ENCODE data around the gene TNFAIP8. TPM values are rescaled to one million over a fixed set of nuclear protein-coding genes. Genes with fewer than 3 reads are reported as not detected.

The TNFAIP8 gene
- polyA plus RNA-seq, 4 donors, result 8.5 to 12.7 (median 10.9) TPM

DNA sequence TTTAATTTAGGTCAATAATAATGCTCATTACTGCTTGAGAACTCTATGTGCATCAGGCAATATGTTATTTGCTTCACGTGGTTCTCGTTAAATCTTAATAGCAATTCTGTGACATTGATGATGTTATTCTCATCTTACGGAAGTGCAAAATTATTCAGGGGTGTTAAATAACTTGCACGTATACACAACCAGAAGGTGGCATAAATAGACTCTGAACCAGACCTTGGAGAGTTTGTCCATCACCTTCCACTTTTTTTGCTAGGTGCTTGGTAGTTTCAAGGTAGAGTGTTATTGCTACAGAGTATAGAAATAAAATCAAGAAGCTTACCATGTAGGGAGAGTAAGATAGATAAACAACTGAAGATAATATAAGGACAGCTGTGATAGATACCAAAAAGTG lies 23.6 kb upstream of the TNFAIP8 start:
- H3K9me3 ChIP-seq (ENCODE audit: control insufficient read depth in 2 of 2, insufficient read depth in 1 of 2, low read depth in 1 of 2, low read length in 1 of 2), result no peaks in the 10 kb centered on the region
- H3K4me3 ChIP-seq (ENCODE audit: low read depth in 1 of 3, low read length in 3 of 3), result no peak overlapping the region
- DNase-seq (no peak), FAIRE-seq (no peak)
- no peak overlapping the region for H3K27ac ChIP-seq (ENCODE audit: low read depth in 1 of 3, low read length in 2 of 3)
- WGBS, 3 donors, result 84 to 92% (median 87%) methylated on average over 4 of the region's 4 CpGs
- peaks cover 0 to 16% (median 4%) of the 10 kb centered on the region in 3 donors for H3K4me1 ChIP-seq (ENCODE audit: control insufficient read depth in 3 of 3, insufficient read depth in 2 of 3, low read depth in 1 of 3, low read length in 2 of 3)
- H3K27me3 ChIP-seq (ENCODE audit: control insufficient read depth in 3 of 3, insufficient read depth in 3 of 3, low read length in 3 of 3), result no peaks in the 10 kb centered on the region
- peaks cover 0 to 3% (median 0%) of the 10 kb centered on the region in 3 donors for H3K36me3 ChIP-seq (ENCODE audit: control insufficient read depth in 3 of 3, insufficient read depth in 2 of 3, low read depth in 1 of 3, low read length in 3 of 3)

DNA sequence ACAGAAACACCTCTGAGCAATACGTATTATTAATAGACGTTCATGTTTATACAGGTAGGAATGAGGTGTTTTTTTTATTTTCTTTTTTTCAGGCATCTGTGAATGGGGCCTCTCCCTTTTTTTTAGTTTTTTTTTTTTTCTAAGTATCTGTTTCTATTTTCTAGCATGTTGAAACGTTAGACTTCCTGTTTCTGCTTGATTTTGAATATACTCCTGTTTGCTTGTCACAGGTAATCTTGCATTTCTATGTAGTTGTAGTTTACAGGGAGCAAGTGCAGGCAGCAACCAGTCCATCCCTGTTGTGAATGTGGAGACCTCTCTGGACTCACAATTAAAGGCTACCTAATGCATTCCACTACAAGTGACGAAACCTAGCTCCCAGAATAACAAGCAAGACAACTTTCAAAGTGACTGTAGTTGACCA lies 22.8 kb upstream of the TNFAIP8 start:
- Histone ChIP-seq H3K36me3 (ENCODE audit: control insufficient read depth in 3 of 3, insufficient read depth in 2 of 3, low read depth in 1 of 3, low read length in 3 of 3) (peaks cover 0 to 3% (median 0%) of the 10 kb centered on the region in 3 donors), H3K27me3 (ENCODE audit: control insufficient read depth in 3 of 3, insufficient read depth in 3 of 3, low read length in 3 of 3) (no peaks in the 10 kb centered on the region), H3K9me3 (ENCODE audit: control insufficient read depth in 2 of 2, insufficient read depth in 1 of 2, low read depth in 1 of 2, low read length in 1 of 2) (no peaks in the 10 kb centered on the region), H3K27ac (ENCODE audit: low read depth in 1 of 3, low read length in 2 of 3) (peak overlapping the region in 1 of 3 donors; percentile 49), H3K4me3 (ENCODE audit: low read depth in 1 of 3, low read length in 3 of 3) (no peak overlapping the region), H3K4me1 (ENCODE audit: control insufficient read depth in 3 of 3, insufficient read depth in 2 of 3, low read depth in 1 of 3, low read length in 2 of 3) (peaks cover 4 to 18% (median 6%) of the 10 kb centered on the region in 3 donors)
- WGBS, 3 donors, result 61 to 77% (median 65%) methylated on average over 4 of the region's 4 CpGs
- DNase-seq, result no peak
- no peak for FAIRE-seq

DNA sequence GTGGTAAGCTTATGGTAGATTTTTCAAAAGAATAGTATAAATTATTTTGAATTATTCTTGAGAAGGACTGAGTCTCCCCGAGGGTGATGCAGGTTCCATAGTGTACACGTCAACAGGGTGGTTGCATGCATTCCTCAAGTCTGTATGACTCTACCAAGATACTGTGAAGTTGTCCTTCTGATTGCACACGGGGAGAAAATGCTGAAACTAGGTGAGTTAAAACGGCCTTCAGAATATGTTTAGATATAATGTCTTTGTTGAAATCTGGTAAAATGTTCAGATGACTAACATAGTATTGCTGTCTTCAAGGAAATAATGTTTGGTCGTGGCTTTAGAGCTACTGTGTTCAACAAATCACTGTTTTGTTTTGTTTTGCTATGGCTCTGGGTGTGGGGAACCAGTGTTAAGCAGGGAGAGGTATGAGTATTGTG lies 22.4 kb upstream of the TNFAIP8 start:
- H3K36me3 ChIP-seq (ENCODE audit: control insufficient read depth in 3 of 3, insufficient read depth in 2 of 3, low read depth in 1 of 3, low read length in 3 of 3), result peaks cover 0 to 3% (median 0%) of the 10 kb centered on the region in 3 donors
- no peak for DNase-seq
- peaks cover 6 to 18% (median 9%) of the 10 kb centered on the region in 3 donors for H3K4me1 ChIP-seq (ENCODE audit: control insufficient read depth in 3 of 3, insufficient read depth in 2 of 3, low read depth in 1 of 3, low read length in 2 of 3)
- H3K9me3 ChIP-seq (ENCODE audit: control insufficient read depth in 2 of 2, insufficient read depth in 1 of 2, low read depth in 1 of 2, low read length in 1 of 2), result no peaks in the 10 kb centered on the region
- peak overlapping the region in 1 of 3 donors; percentile 49 for H3K27ac ChIP-seq (ENCODE audit: low read depth in 1 of 3, low read length in 2 of 3)
- H3K4me3 ChIP-seq (ENCODE audit: low read depth in 1 of 3, low read length in 3 of 3), result no peak overlapping the region
- FAIRE-seq, result no peak
- no peaks in the 10 kb centered on the region for H3K27me3 ChIP-seq (ENCODE audit: control insufficient read depth in 3 of 3, insufficient read depth in 3 of 3, low read length in 3 of 3)
- 55 to 67% (median 66%) methylated on average over 5 of the region's 5 CpGs for WGBS, 3 donors

DNA sequence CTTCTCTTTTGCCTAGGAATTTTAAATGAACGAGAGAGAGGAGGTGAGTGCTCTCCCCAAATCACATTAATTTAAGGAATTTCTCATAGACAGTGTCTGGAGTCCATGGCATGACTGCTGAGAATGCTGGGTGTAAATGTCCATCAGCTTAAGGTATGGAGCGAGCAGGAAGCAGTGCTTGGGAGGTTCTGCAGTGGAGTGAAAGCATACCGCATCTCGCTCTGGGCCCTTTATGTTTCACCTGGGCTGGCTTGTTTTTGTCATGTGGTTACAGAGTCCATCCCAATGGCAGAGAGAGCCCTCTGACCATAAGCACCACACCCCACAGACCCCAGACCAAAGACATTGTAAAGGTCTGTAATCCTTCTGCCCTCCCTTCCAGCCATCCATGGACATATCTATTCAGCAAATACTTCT lies 20.6 kb upstream of the TNFAIP8 start:
- no peaks in the 10 kb centered on the region for H3K9me3 ChIP-seq (ENCODE audit: control insufficient read depth in 2 of 2, insufficient read depth in 1 of 2, low read depth in 1 of 2, low read length in 1 of 2)
- DNase-seq, result no peak
- H3K36me3 ChIP-seq (ENCODE audit: control insufficient read depth in 3 of 3, insufficient read depth in 2 of 3, low read depth in 1 of 3, low read length in 3 of 3), result peaks cover 0 to 3% (median 0%) of the 10 kb centered on the region in 3 donors
- no peaks in the 10 kb centered on the region for H3K27me3 ChIP-seq (ENCODE audit: control insufficient read depth in 3 of 3, insufficient read depth in 3 of 3, low read length in 3 of 3)
- H3K27ac ChIP-seq (ENCODE audit: low read depth in 1 of 3, low read length in 2 of 3), result peak overlapping the region in 1 of 3 donors; percentile 38
- H3K4me3 ChIP-seq (ENCODE audit: low read depth in 1 of 3, low read length in 3 of 3), result no peak overlapping the region
- peaks cover 9 to 16% (median 14%) of the 10 kb centered on the region in 3 donors for H3K4me1 ChIP-seq (ENCODE audit: control insufficient read depth in 3 of 3, insufficient read depth in 2 of 3, low read depth in 1 of 3, low read length in 2 of 3)
- FAIRE-seq, result no peak
- WGBS, 3 donors, result 80 to 90% (median 84%) methylated on average over 4 of the region's 4 CpGs

DNA sequence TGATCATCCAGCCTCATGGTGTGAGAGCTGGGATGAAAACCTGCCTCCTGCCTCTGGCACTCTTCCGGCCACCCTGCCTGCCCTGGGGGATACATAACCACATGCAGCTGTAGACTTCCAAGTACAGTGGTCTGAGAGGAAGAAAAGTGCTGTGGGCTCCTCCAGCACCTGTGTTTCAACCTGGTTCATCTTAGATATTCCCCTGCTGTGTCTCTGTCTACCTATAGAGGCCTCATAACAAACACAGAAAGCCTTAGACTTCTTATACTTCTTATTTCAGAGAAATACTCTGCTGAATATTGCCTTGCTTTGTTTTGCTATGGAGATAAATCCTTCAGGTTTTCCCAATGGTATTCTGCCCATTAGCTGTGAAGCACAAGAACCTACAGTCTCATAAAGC lies 19.6 kb upstream of the TNFAIP8 start:
- peaks cover 9 to 16% (median 14%) of the 10 kb centered on the region in 3 donors for H3K4me1 ChIP-seq (ENCODE audit: control insufficient read depth in 3 of 3, insufficient read depth in 2 of 3, low read depth in 1 of 3, low read length in 2 of 3)
- no peak for FAIRE-seq
- no peaks in the 10 kb centered on the region for H3K9me3 ChIP-seq (ENCODE audit: control insufficient read depth in 2 of 2, insufficient read depth in 1 of 2, low read depth in 1 of 2, low read length in 1 of 2)
- no peaks in the 10 kb centered on the region for H3K36me3 ChIP-seq (ENCODE audit: control insufficient read depth in 3 of 3, insufficient read depth in 2 of 3, low read depth in 1 of 3, low read length in 3 of 3)
- DNase-seq, result no peak
- no peaks in the 10 kb centered on the region for H3K27me3 ChIP-seq (ENCODE audit: control insufficient read depth in 3 of 3, insufficient read depth in 3 of 3, low read length in 3 of 3)
- H3K27ac ChIP-seq (ENCODE audit: low read depth in 1 of 3, low read length in 2 of 3), result peak overlapping the region in 1 of 3 donors; percentile 9
- WGBS, 3 donors, result 82 to 86% (median 85%) methylated on average over 1 of the region's 1 CpG
- H3K4me3 ChIP-seq (ENCODE audit: low read depth in 1 of 3, low read length in 3 of 3), result no peak overlapping the region

DNA sequence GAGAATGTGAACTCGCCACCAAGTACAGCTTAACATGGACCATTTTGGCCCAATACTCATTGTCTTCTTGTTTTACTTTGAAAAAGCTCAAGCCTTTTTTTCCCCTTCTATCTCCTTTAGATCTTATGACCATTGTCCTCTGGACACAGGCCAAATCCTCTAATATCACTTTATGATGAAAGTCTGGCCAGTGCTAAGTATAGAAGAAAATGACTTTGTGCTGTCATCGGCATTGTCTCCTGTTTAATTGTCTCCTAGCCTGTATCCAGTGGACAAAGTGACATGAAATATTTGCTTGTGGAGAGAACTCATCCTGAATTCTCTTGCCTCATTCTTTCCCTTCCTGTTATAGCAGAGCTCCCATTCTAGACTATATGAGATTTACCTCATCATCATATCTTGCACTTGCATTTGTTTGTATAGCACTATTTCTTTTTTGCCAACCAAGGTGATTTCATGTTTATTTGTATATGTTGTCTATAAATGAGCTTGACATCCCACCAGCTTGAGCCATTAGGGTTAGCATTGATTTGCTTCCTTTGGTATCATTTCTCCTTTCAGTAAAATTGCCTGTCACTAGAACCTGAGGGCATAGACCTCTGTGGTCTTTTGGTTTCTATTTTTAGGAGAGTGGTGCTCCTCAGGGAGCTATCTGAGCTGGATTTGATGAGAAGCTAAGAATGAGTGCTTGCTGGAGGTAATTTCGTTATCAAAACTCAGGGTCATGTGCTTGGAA lies 18.8 kb upstream of the TNFAIP8 start:
- Histone ChIP-seq H3K9me3 (ENCODE audit: control insufficient read depth in 2 of 2, insufficient read depth in 1 of 2, low read depth in 1 of 2, low read length in 1 of 2) (no peaks in the 10 kb centered on the region), H3K27ac (ENCODE audit: low read depth in 1 of 3, low read length in 2 of 3) (no peak overlapping the region), H3K36me3 (ENCODE audit: control insufficient read depth in 3 of 3, insufficient read depth in 2 of 3, low read depth in 1 of 3, low read length in 3 of 3) (no peaks in the 10 kb centered on the region), H3K4me1 (ENCODE audit: control insufficient read depth in 3 of 3, insufficient read depth in 2 of 3, low read depth in 1 of 3, low read length in 2 of 3) (peaks cover 9 to 14% (median 13%) of the 10 kb centered on the region in 3 donors), H3K27me3 (ENCODE audit: control insufficient read depth in 3 of 3, insufficient read depth in 3 of 3, low read length in 3 of 3) (no peaks in the 10 kb centered on the region), H3K4me3 (ENCODE audit: low read depth in 1 of 3, low read length in 3 of 3) (no peak overlapping the region)
- FAIRE-seq (no peak), DNase-seq (peak in 1 of 2 donors; percentile 43)
- 59 to 70% (median 59%) methylated on average over 3 of the region's 3 CpGs for whole genome bisulfite sequencing, 3 donors

DNA sequence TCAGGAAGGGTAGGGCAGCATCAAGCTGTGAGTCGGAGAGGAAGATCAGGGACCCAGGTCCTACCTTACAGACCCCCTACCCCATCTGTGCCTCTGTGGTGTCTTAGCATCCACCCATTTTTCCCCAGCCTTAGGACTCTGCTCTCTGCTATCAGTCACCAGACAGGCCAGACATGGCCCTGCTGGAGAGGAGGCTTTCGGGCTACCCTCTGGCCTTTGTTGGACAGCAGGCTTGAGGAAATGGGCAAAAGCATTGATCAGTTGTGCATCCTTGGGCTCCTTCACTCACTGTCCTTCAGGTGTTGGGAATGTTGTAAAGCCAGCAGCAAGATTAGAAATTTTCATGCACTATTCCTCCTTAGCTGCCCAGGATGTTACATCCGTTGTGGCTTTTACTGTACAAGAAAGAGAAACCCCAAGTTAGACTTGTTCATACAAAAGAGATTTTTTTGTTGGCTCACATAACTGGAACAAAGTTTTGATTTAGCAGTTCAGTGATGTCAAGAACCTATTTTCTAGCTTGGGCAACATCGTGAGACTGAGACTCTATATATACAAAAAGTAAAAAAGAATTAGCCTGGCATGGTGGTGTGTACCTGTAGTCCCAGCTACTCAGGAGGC lies 17.4 kb upstream of the TNFAIP8 start:
- 56 to 80% (median 76%) methylated on average over 4 of the region's 4 CpGs for WGBS, 3 donors
- no peak for FAIRE-seq
- Histone ChIP-seq H3K4me1 (ENCODE audit: control insufficient read depth in 3 of 3, insufficient read depth in 2 of 3, low read depth in 1 of 3, low read length in 2 of 3) (peaks cover 9 to 22% (median 19%) of the 10 kb centered on the region in 3 donors), H3K9me3 (ENCODE audit: control insufficient read depth in 2 of 2, insufficient read depth in 1 of 2, low read depth in 1 of 2, low read length in 1 of 2) (no peaks in the 10 kb centered on the region), H3K4me3 (ENCODE audit: low read depth in 1 of 3, low read length in 3 of 3) (no peak overlapping the region), H3K36me3 (ENCODE audit: control insufficient read depth in 3 of 3, insufficient read depth in 2 of 3, low read depth in 1 of 3, low read length in 3 of 3) (no peaks in the 10 kb centered on the region), H3K27me3 (ENCODE audit: control insufficient read depth in 3 of 3, insufficient read depth in 3 of 3, low read length in 3 of 3) (no peaks in the 10 kb centered on the region), H3K27ac (ENCODE audit: low read depth in 1 of 3, low read length in 2 of 3) (peak overlapping the region in 1 of 3 donors; percentile 33)
- no peak for DNase-seq

DNA sequence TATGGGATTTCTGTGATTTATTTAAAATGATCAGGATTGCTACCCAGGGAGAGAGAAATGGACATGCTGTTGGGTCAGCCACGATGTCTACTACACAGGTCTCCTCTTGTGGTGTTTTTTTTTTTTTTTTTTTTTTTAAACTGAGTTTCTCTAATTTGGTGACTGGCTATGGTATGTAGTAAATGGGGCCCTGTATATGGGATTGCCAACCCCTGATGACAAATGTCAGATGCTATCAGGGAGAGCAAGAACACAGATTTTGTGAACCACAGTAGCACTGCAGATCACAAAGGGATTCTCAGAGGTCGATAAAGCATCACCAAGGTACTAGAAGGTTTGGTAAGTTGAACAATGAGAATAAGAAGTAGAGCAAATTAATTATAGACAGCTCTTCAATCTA lies 16.5 kb upstream of the TNFAIP8 start:
- Histone ChIP-seq H3K4me3 (ENCODE audit: low read depth in 1 of 3, low read length in 3 of 3) (no peak overlapping the region), H3K4me1 (ENCODE audit: control insufficient read depth in 3 of 3, insufficient read depth in 2 of 3, low read depth in 1 of 3, low read length in 2 of 3) (peaks cover 9 to 24% (median 19%) of the 10 kb centered on the region in 3 donors), H3K27ac (ENCODE audit: low read depth in 1 of 3, low read length in 2 of 3) (no peak overlapping the region), H3K27me3 (ENCODE audit: control insufficient read depth in 3 of 3, insufficient read depth in 3 of 3, low read length in 3 of 3) (no peaks in the 10 kb centered on the region), H3K9me3 (ENCODE audit: control insufficient read depth in 2 of 2, insufficient read depth in 1 of 2, low read depth in 1 of 2, low read length in 1 of 2) (no peaks in the 10 kb centered on the region), H3K36me3 (ENCODE audit: control insufficient read depth in 3 of 3, insufficient read depth in 2 of 3, low read depth in 1 of 3, low read length in 3 of 3) (no peaks in the 10 kb centered on the region)
- no peak for DNase-seq
- no peak for FAIRE-seq
- WGBS, 3 donors, result 75 to 94% (median 82%) methylated on average over 2 of the region's 2 CpGs
